ENCODE results near the gene USP31.
A peak's percentile ranks its signal among the peaks of the same experiment; 100 is the strongest.

The USP31 gene

GRCh38 chr16:23058576-23058975 is 90.7 kb downstream of the USP31 start:
- DNase-seq: no peak

GRCh38 chr16:23057013-23057596 is 92.1 kb downstream of the USP31 start:
- no peak for DNase-seq

- no peak for DNase-seq
Observed at GRCh38 chr16:23055481-23055880, 93.8 kb downstream of the USP31 start.

- DNase-seq: no peak
Observed at GRCh38 chr16:23052908-23053580, 96.2 kb downstream of the USP31 start.

- DNase-seq: no peak
Observed at GRCh38 chr16:23052221-23052620, 97.0 kb downstream of the USP31 start.

- DNase-seq: no peak
Observed at GRCh38 chr16:23051587-23051986, 97.7 kb downstream of the USP31 start.

GRCh38 chr16:23048164-23048563 is 101.1 kb downstream of the USP31 start:
- no peak for DNase-seq

- DNase-seq: no peak
Observed at GRCh38 chr16:23045025-23045424, 104.2 kb downstream of the USP31 start.

- no peak for DNase-seq
Observed at GRCh38 chr16:23040246-23040645, 109.0 kb downstream of the USP31 start.

GRCh38 chr16:23039118-23039517 is 110.1 kb downstream of the USP31 start:
- no peak for DNase-seq

GRCh38 chr16:23035240-23035639 is 114.0 kb downstream of the USP31 start:
- no peak for DNase-seq

- DNase-seq: no peak
Observed at GRCh38 chr16:23031508-23032098, 117.6 kb downstream of the USP31 start.

GRCh38 chr16:23029733-23030420 is 119.4 kb downstream of the USP31 start:
- no peak for DNase-seq

- no peak for DNase-seq
Observed at GRCh38 chr16:23027386-23027785, 121.9 kb downstream of the USP31 start.

- no peak for DNase-seq
Observed at GRCh38 chr16:23026784-23027362, 122.4 kb downstream of the USP31 start.

- DNase-seq: no peak
Observed at GRCh38 chr16:23025692-23026307, 123.5 kb downstream of the USP31 start.

GRCh38 chr16:23024044-23024443 is 125.2 kb downstream of the USP31 start:
- DNase-seq: no peak

GRCh38 chr16:23020084-23020483 is 129.2 kb downstream of the USP31 start:
- DNase-seq: peak; percentile 2

- DNase-seq: no peak
Observed at GRCh38 chr16:23016368-23016767, 132.9 kb downstream of the USP31 start.

- DNase-seq: no peak
Observed at GRCh38 chr16:23015580-23015979, 133.7 kb downstream of the USP31 start.

GRCh38 chr16:23014592-23014991 is 134.7 kb downstream of the USP31 start:
- no peak for DNase-seq

Measured in NCI-H1694 (cell line).